Hepatocyte (in vitro differentiated cells): ENCODE data around the gene EHMT2.

Experiments
- EZH2 ChIP-seq: fragments of 200-600 bp; sonication (generic); IDR thresholded peaks from 2 replicates; pipeline ENCODE4 v1.6.1; 2016; ENCODE audit warnings: antibody characterized with exemption, mild to moderate bottlenecking, borderline replicate concordance
- EZH2phosphoT487 ChIP-seq: fragments of 200-600 bp; sonication (generic); IDR thresholded peaks from one replicate; pipeline ENCODE4 v1.6.1; 2018; ENCODE audit warnings: antibody characterized with exemption, mild to moderate bottlenecking, low read depth, moderate library complexity; ENCODE audit not compliant: unreplicated experiment, severe bottlenecking
- TF ChIP-seq, protein P1 (sequence below): fragments of 200-600 bp; sonication (generic); IDR thresholded peaks from 2 replicates; pipeline ENCODE4 v1.5.1; 2016; ENCODE audit warnings: antibody characterized with exemption, mild to moderate bottlenecking; ENCODE audit not compliant: poor library complexity

DNA sequence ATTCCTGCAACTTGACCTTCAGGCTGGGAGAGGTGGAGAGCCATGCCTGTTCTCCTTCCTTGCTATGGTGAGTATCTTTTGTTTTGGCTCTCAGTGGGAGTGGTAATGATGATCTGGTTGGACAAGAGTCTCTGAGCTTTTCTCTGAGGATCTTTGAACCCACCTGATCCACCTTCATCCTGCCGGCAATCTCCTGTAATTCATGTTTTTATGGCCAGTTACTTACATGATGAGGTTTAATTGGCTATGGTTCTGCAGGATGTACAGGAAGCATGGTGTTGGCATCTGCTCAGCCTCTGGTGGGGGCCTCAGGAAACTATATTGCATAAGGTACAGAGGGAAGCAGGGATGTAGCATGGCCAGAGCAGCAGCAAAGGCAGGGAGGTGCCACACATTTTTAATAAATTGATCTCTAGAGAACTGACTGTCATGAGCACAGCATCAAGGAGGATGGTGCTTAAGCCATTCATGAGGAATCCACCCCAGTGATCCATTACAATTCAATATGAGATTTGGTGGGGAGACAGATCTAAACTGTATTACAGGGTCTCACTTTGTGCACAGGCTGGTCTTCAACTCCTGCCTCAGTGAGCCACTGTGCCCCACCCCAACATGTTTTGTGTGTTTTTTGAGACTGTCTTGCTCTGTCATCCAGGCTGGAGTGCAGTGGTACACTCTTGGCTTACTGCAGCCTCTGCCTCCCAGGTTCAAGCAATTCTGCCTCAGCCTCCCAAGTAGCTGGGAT lies 60.0 kb downstream of the EHMT2 start:
- TF ChIP-seq, protein P1, sequence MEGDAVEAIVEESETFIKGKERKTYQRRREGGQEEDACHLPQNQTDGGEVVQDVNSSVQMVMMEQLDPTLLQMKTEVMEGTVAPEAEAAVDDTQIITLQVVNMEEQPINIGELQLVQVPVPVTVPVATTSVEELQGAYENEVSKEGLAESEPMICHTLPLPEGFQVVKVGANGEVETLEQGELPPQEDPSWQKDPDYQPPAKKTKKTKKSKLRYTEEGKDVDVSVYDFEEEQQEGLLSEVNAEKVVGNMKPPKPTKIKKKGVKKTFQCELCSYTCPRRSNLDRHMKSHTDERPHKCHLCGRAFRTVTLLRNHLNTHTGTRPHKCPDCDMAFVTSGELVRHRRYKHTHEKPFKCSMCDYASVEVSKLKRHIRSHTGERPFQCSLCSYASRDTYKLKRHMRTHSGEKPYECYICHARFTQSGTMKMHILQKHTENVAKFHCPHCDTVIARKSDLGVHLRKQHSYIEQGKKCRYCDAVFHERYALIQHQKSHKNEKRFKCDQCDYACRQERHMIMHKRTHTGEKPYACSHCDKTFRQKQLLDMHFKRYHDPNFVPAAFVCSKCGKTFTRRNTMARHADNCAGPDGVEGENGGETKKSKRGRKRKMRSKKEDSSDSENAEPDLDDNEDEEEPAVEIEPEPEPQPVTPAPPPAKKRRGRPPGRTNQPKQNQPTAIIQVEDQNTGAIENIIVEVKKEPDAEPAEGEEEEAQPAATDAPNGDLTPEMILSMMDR: no peak
- TF ChIP-seq EZH2: no peak
- TF ChIP-seq EZH2phosphoT487: no peak
